GM12878 (cell line): ENCODE results near the gene CFP. TPM values are rescaled to one million over a fixed set of nuclear protein-coding genes. Genes with fewer than 3 reads are reported as not detected.

Source experiments
- ATAC-seq: fragments of 200-7000 bp; cut with Tn5 transposase; 3 replicates; pipeline ENCODE4 v1.9.1; 2020; ENCODE audit warnings: mild to moderate bottlenecking, moderate library complexity
- BruUV-seq: library from RNA; stranded (reverse); fragments of 400-500 nt; replicated peaks from 2 replicates; lab custom pipeline; 2021; lab: Mats Ljungman, UMichigan
- CTCF ChIA-PET: fragments of 300-600 bp; sonication (Branson Sonifier 250); formaldehyde crosslinking; extraction: SDS; loops from one replicate; lab custom pipeline; 2021; ENCODE audit warnings: inconsistent platforms; lab: Yijun Ruan, JAX
- POLR2A ChIA-PET: fragments of 350-600 bp; formaldehyde crosslinking; extraction: SDS; loops from one replicate; lab custom pipeline; 2021; ENCODE audit warnings: inconsistent platforms; lab: Charles Lee
- RAD21 ChIA-PET: fragments of 300-600 bp; sonication (Branson Sonifier 250); formaldehyde crosslinking; loops from one replicate; lab custom pipeline; 2023; ENCODE audit warnings: antibody characterized with exemption; ENCODE audit not compliant: unreplicated experiment; lab: Charles Lee
- SMC1A ChIA-PET: fragments of 300-600 bp; sonication (Branson Sonifier 250); formaldehyde crosslinking; loops from one replicate; lab custom pipeline; 2023; ENCODE audit not compliant: unreplicated experiment, uncharacterized antibody; lab: Charles Lee
- DNase-seq: peaks from one replicate; pipeline ENCODE4 v3.0.0-alpha.2; 2011; ENCODE audit warnings: low read depth, low spot score
- FAIRE-seq: peaks from 3 replicates; lab custom pipeline; 2011; peaks lifted over from hg19 to GRCh38; lab: Jason Lieb, UNC
- H2AFZ ChIP-seq: 2 replicates; pipeline ENCODE4 v1.6.0; 2011; ENCODE audit warnings: low read depth, low read length, control low read depth; ENCODE audit not compliant: control insufficient read depth
- H3K27ac ChIP-seq: 2 replicates; pipeline ENCODE4 v1.5.1; 2011; ENCODE audit warnings: control low read depth; ENCODE audit not compliant: control insufficient read depth, insufficient read depth
- H3K27me3 ChIP-seq, 2 experiments: replicated peaks in 1 of 2; 2 replicates each; pipeline versions ENCODE4 v1.6.0 to v1.6.1; 2011; ENCODE audit warnings: low read length in 1 of 2; ENCODE audit not compliant: control insufficient read depth in 2 of 2, insufficient read depth in 2 of 2
- H3K36me3 ChIP-seq, 2 experiments: 2 replicates each; pipeline ENCODE4 v1.5.1; 2011; ENCODE audit warnings: low read length in 1 of 2; ENCODE audit not compliant: control insufficient read depth in 2 of 2, insufficient read depth in 2 of 2
- H3K4me1 ChIP-seq: 2 replicates; pipeline ENCODE4 v1.6.1; 2011; ENCODE audit warnings: mild to moderate bottlenecking, low read length, moderate library complexity, mixed read lengths; ENCODE audit not compliant: control insufficient read depth, insufficient read depth
- H3K4me2 ChIP-seq: 2 replicates; pipeline ENCODE4 v1.6.0; 2011; ENCODE audit warnings: control low read depth; ENCODE audit not compliant: control insufficient read depth, insufficient read depth
- H3K4me3 ChIP-seq: fragments of 200-600 bp; sonication (generic); 2 replicates; pipeline ENCODE4 v1.5.1; 2016
- H3K79me2 ChIP-seq: 2 replicates; pipeline ENCODE4 v1.6.0; 2011; ENCODE audit warnings: low read length; ENCODE audit not compliant: control insufficient read depth, insufficient read depth
- H3K9ac ChIP-seq: 2 replicates; pipeline ENCODE4 v1.8.0; 2011; ENCODE audit warnings: low read length, control low read depth, mixed read lengths; ENCODE audit not compliant: control insufficient read depth, insufficient read depth
- H3K9me3 ChIP-seq: replicated peaks from 3 replicates; pipeline ENCODE4 v1.5.1; 2011; ENCODE audit warnings: mild to moderate bottlenecking, low read length; ENCODE audit not compliant: control insufficient read depth, insufficient read depth
- H4K20me1 ChIP-seq: 2 replicates; pipeline ENCODE4 v1.6.0; 2011; ENCODE audit not compliant: control insufficient read depth, insufficient read depth
- CBX5 ChIP-seq: sonication (generic); IDR thresholded peaks from 2 replicates; pipeline ENCODE4 v1.6.1; 2016; ENCODE audit warnings: low read depth, moderate library complexity, mild to moderate bottlenecking, inconsistent platforms
- DPF2 ChIP-seq: fragments of 450-650 bp; IDR thresholded peaks from 2 replicates; pipeline ENCODE4 v1.6.1; 2017; ENCODE audit warnings: mild to moderate bottlenecking
- EED ChIP-seq: sonication (generic); IDR thresholded peaks from 2 replicates; pipeline ENCODE4 v1.6.1; 2016; ENCODE audit warnings: antibody characterized with exemption, low read depth
- FOS ChIP-seq: IDR thresholded peaks from 3 replicates; pipeline ENCODE4 v1.6.1; 2011; ENCODE audit warnings: borderline replicate concordance; ENCODE audit not compliant: insufficient read length; ENCODE audit errors: extremely low read depth
- HCFC1 ChIP-seq: fragments of 150-350 bp; IDR thresholded peaks from 2 replicates; pipeline ENCODE4 v1.6.1; 2014; ENCODE audit warnings: low read length
- IRF5 ChIP-seq: fragments of 450-650 bp; IDR thresholded peaks from 2 replicates; pipeline ENCODE4 v1.6.1; 2017; ENCODE audit warnings: borderline replicate concordance
- MTA2 ChIP-seq: fragments of 450-650 bp; IDR thresholded peaks from 2 replicates; pipeline ENCODE4 v1.6.1; 2016; ENCODE audit warnings: low read depth, mild to moderate bottlenecking, moderate library complexity
- MTA3 ChIP-seq: IDR thresholded peaks from 2 replicates; pipeline ENCODE4 v1.6.1; 2012; ENCODE audit warnings: low read length, inconsistent platforms, borderline replicate concordance
- NFYB ChIP-seq: IDR thresholded peaks from 2 replicates; pipeline ENCODE4 v1.6.1; 2011; ENCODE audit warnings: low read depth, mild to moderate bottlenecking, low read length, improper control_type of control experiment, moderate library complexity; ENCODE audit not compliant: insufficient read depth
- NKRF ChIP-seq: fragments of 450-650 bp; conservative IDR thresholded peaks from 2 replicates; pipeline ENCODE4 v1.6.1; 2017; ENCODE audit warnings: mild to moderate bottlenecking, moderate library complexity
- NR2C2 ChIP-seq: IDR thresholded peaks from 2 replicates; pipeline ENCODE4 v1.6.1; 2011; ENCODE audit warnings: borderline replicate concordance, low read depth; ENCODE audit not compliant: control insufficient read depth, insufficient read length
- POLR2AphosphoS2 ChIP-seq: IDR thresholded peaks from 2 replicates; pipeline ENCODE4 v1.6.1; 2011; ENCODE audit warnings: low read depth, mild to moderate bottlenecking, low read length, improper control_type of control experiment, moderate library complexity
- RAD51 ChIP-seq: fragments of 450-650 bp; IDR thresholded peaks from 2 replicates; pipeline ENCODE4 v1.6.1; 2016; ENCODE audit warnings: moderate library complexity, mild to moderate bottlenecking, inconsistent platforms
- ZNF622 ChIP-seq: fragments of 450-650 bp; IDR thresholded peaks from 2 replicates; pipeline ENCODE4 v1.6.1; 2017; ENCODE audit warnings: mild to moderate bottlenecking, inconsistent platforms
- WGBS: methylation state at CpG from one replicate; pipeline ENCODE4 v1.1.6; 2016; ENCODE audit warnings: low lambda C conversion rate; ENCODE audit not compliant: insufficient replicate concordance, insufficient coverage; ENCODE audit errors: missing lambda C conversion rate; 5-methylcytosine and 5-hydroxymethylcytosine counted together
- in situ Hi-C: fragments of 300-500 bp; cut with MboI; formaldehyde crosslinking; loops from 9 replicates; pipeline ENCODE4 v1.14.3; 2018; ENCODE audit warnings: mixed read lengths
- intact Hi-C: fragments of 100-400 bp; cut with micrococcal nuclease; formaldehyde crosslinking; loops from one replicate; pipeline ENCODE4 v1.14.2; 2022; ENCODE audit not compliant: unreplicated experiment
- polyA plus RNA-seq, 11 experiments: library from polyadenylated mRNA; depleted of rRNA in 4 of 11; unstranded in 6 of 11; stranded (reverse) in 5 of 11; fragments of >200 nt; fragmentation: Nextera tagmentation in 4 of 11; fragmentation: Illumina TruSeq in 1 of 11; extraction: Ambion mirVana in 4 of 11; extraction: Trizol in 1 of 11; gene quantifications; 1 replicate in 1 of 11; 2 replicates in 10 of 11; pipeline versions ENCODE4 v1.2.1 to v1.2.3, GENCODE V29; 2011 to 2016; ENCODE audit warnings: inconsistent platforms in 2 of 11, missing spikeins in 2 of 11, low read depth in 1 of 11
- total RNA-seq, 4 experiments: library from RNA; depleted of rRNA in 3 of 4; stranded (reverse); fragments of >200 nt in 3 of 4; fragmentation: Illumina TruSeq in 1 of 4; extraction: Trizol in 1 of 4; gene quantifications; 2 replicates each; pipeline versions ENCODE4 v1.2.1 to v1.2.3, GENCODE V29; 2013 to 2021

CFP gene
- total and polyA plus RNA-seq, 10 of the 15 experiments (the other 5 are each of a cell fraction or from before 2014, with no cell fraction given) = 0.72 to 10.1 (median 2.8) TPM

- FAIRE-seq (no peak), ATAC-seq (no peak), DNase-seq (no peak)
- TF ChIP-seq MTA3 (peak; percentile 5; the same call in 1 of the 2 replicates), POLR2AphosphoS2 (no peak), NR2C2 (no peak)
- Histone ChIP-seq H3K9me3 (no peaks in the 10 kb centered on the region; the same call in 2 of the 3 replicates), H4K20me1 (no peaks in the 10 kb centered on the region), H2AFZ (no peak overlapping the region), H3K79me2 (peaks cover 30% of the 10 kb centered on the region), H3K9ac (no peak overlapping the region; the same call in 1 of the 2 replicates), H3K27me3 (no peaks in the 10 kb centered on the region), H3K4me3 (peak overlapping the region; percentile 64), H3K4me1 (peaks cover 2% of the 10 kb centered on the region; the same call in 1 of the 2 replicates), H3K36me3 (no peaks in the 10 kb centered on the region; a peak in 1 of 4 replicates), H3K27ac (peak overlapping the region; percentile 73; the same call in 1 of the 2 replicates), H3K4me2 (peak overlapping the region; percentile 68; the same call in 1 of the 2 replicates)
- 54% methylated on average over 2 of the region's 2 CpGs for WGBS
- RAD21 ChIA-PET = interaction anchor here (1.1 to 2.3 kb wide), 4 partner anchors 15 to 143 kb away, joined by 4 to 10 read pairs (median 4); no protein-coding TSS in a partner anchor
- SMC1A ChIA-PET = interaction anchor here (0.6 to 1.9 kb wide), 5 partner anchors 11 to 164 kb away, joined by 3 to 5 read pairs (median 4); no protein-coding TSS in a partner anchor
- intact Hi-C loops (no loop called here), in situ Hi-C loops (loop anchor here (10.0 kb wide), 2 partner anchors 84 to 434 kb away; partner anchors contain the start of genes ARAF and CDK16)
- POLR2A ChIA-PET = interaction anchor here (0.7 to 3.0 kb wide), 6 partner anchors 9 to 1087 kb away, joined by 3 to 9 read pairs (median 4); no protein-coding TSS in a partner anchor
- CTCF ChIA-PET = interaction anchor here (0.8 to 2.9 kb wide), 8 partner anchors 8 to 184 kb away, joined by 3 to 12 read pairs (median 3); partner anchors contain the start of gene CFP
- TSS peak; percentile 39 for BruUV-seq
These were observed 18.6 kb upstream of the CFP start for GRCh38 chrX:47648376-47648775.

- TF ChIP-seq RAD51 (no peak), FOS (no peak), MTA2 (no peak), DPF2 (no peak), NFYB (no peak), NKRF (no peak), ZNF622 (no peak), CBX5 (no peak), EED (no peak), IRF5 (no peak), HCFC1 (no peak)
- ChIA-PET RAD21 (interaction anchor here (2.3 kb wide), 1 partner anchor 13 kb away, joined by 5 read pairs; no protein-coding TSS in a partner anchor), SMC1A (interaction anchor here (1.6 kb wide), 1 partner anchor 9 kb away, joined by 7 read pairs; no protein-coding TSS in a partner anchor), POLR2A (no interaction called here), CTCF (interaction anchor here (0.9 to 1.2 kb wide), 2 partner anchors 16 to 149 kb away, joined by 3 to 4 read pairs; no protein-coding TSS in a partner anchor)
- in situ Hi-C loops (loop anchor here (10.0 kb wide), 2 partner anchors 82 to 432 kb away; partner anchors contain the start of genes ARAF and CDK16), intact Hi-C loops (no loop called here)
- Histone ChIP-seq H3K9me3 (no peaks in the 10 kb centered on the region; the same call in 2 of the 3 replicates), H3K79me2 (peaks cover 30% of the 10 kb centered on the region), H3K4me3 (no peak overlapping the region), H2AFZ (no peak overlapping the region), H3K27ac (no peak overlapping the region), H3K4me1 (peaks cover 2% of the 10 kb centered on the region; the same call in 1 of the 2 replicates), H3K9ac (no peak overlapping the region), H3K4me2 (no peak overlapping the region), H3K27me3 (no peaks in the 10 kb centered on the region), H4K20me1 (no peaks in the 10 kb centered on the region), H3K36me3 (no peaks in the 10 kb centered on the region)
- FAIRE-seq (no peak), DNase-seq (no peak), ATAC-seq (no peak)
- 41% methylated on average over 6 of the region's 6 CpGs for WGBS
- no TSS peak for BruUV-seq
These were observed 16.9 kb upstream of the CFP start for GRCh38 chrX:47646636-47647035.
